ENCODE measurements around the gene KCND3. TPM values are rescaled to one million over a fixed set of nuclear protein-coding genes. Genes with fewer than 3 reads are reported as not detected.

The KCND3 gene
- total and polyA plus RNA-seq, 12 donors: 0.39 to 6.7 (median 3.1) TPM

- no peak overlapping the region for H3K4me3 ChIP-seq
- no peak for DNase-seq
- TF ChIP-seq CTCF (IDR thresholded peaks at IDR 0.05) (no peak), POLR2A (IDR thresholded peaks at IDR 0.05) (no peak)
- no peak overlapping the region for H3K27ac ChIP-seq
- intact Hi-C loops (cut with DNase I): loop anchor here in 1 of 2 donors (10.0 kb wide), 1 partner anchor 56 kb away; no protein-coding TSS in a partner anchor
- WGBS, 4 donors: 72 to 79% (median 75%) methylated on average over 7 to 8 of the region's 8 CpGs
- H3K36me3 ChIP-seq (replicated peaks in 1 of 2): no peaks in the 10 kb centered on the region
- H3K27me3 ChIP-seq: no peaks in the 10 kb centered on the region
- H3K4me1 ChIP-seq (replicated peaks in 1 of 2): no peaks in the 10 kb centered on the region
- no peaks in the 10 kb centered on the region for H3K9me3 ChIP-seq (replicated peaks in 1 of 3)
Measured at GRCh38 chr1:111888740-111889376, 100.6 kb downstream of the KCND3 start.

DNA sequence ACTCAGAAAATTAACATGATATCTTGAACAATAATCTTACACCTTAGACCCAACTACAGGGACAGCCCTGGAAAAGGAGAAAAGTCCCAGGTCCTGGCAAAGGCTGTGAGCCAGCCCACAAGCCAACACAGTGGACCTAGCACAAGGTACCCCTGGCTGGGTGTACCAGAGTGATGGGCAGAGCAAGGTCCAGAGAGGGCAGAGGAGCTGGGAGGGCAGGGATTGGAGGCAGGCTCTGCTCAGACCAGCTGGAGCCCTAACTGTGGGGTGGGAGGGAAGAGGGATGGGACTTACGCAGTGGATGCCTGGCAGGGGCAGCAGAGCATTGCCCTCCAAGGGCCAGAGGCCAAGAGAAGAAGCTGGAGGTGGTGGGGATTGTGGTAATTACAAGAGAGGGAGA, 101.6 kb downstream of the KCND3 start:
- no peaks in the 10 kb centered on the region for H3K9me3 ChIP-seq (replicated peaks in 1 of 3)
- intact Hi-C loops (cut with DNase I): loop anchor here in 1 of 2 donors (10.0 kb wide), 1 partner anchor 57 kb away; no protein-coding TSS in a partner anchor
- TF ChIP-seq POLR2A (IDR thresholded peaks at IDR 0.05): no peak
- no peak for TF ChIP-seq CTCF (IDR thresholded peaks at IDR 0.05)
- H3K4me1 ChIP-seq (replicated peaks in 1 of 2): no peaks in the 10 kb centered on the region
- H3K27me3 ChIP-seq: no peaks in the 10 kb centered on the region
- WGBS, 4 donors: 73 to 88% (median 79%) methylated on average over 1 of the region's 1 CpG
- H3K4me3 ChIP-seq: no peak overlapping the region
- no peak for DNase-seq
- H3K36me3 ChIP-seq (replicated peaks in 1 of 2): no peaks in the 10 kb centered on the region
- H3K27ac ChIP-seq: no peak overlapping the region

- no peaks in the 10 kb centered on the region for H3K4me1 ChIP-seq (replicated peaks in 1 of 2)
- no peak overlapping the region for H3K27ac ChIP-seq
- TF ChIP-seq POLR2A (IDR thresholded peaks at IDR 0.05): no peak
- TF ChIP-seq CTCF (IDR thresholded peaks at IDR 0.05): no peak
- no peaks in the 10 kb centered on the region for H3K36me3 ChIP-seq (replicated peaks in 1 of 2)
- no peaks in the 10 kb centered on the region for H3K27me3 ChIP-seq
- intact Hi-C loops (cut with DNase I): loop anchor here in 1 of 2 donors (10.0 kb wide), 1 partner anchor 57 kb away; no protein-coding TSS in a partner anchor
- no peak overlapping the region for H3K4me3 ChIP-seq
- no peaks in the 10 kb centered on the region for H3K9me3 ChIP-seq (replicated peaks in 1 of 3)
- 64 to 73% (median 70%) methylated on average over 3 of the region's 3 CpGs for WGBS, 4 donors
- no peak for DNase-seq
Measured at GRCh38 chr1:111887385-111887784, 102.1 kb downstream of the KCND3 start.

- no peaks in the 10 kb centered on the region for H3K4me1 ChIP-seq (replicated peaks in 1 of 2)
- H3K27ac ChIP-seq: no peak overlapping the region
- no peaks in the 10 kb centered on the region for H3K9me3 ChIP-seq (replicated peaks in 1 of 3)
- no peaks in the 10 kb centered on the region for H3K36me3 ChIP-seq (replicated peaks in 1 of 2)
- no peak overlapping the region for H3K4me3 ChIP-seq
- whole genome bisulfite sequencing, 4 donors: 71 to 81% (median 76%) methylated on average over 2 of the region's 2 CpGs
- no peaks in the 10 kb centered on the region for H3K27me3 ChIP-seq
- DNase-seq: no peak
- intact Hi-C loops (cut with DNase I): loop anchor here in 1 of 2 donors (10.0 kb wide), 1 partner anchor 58 kb away; no protein-coding TSS in a partner anchor
- TF ChIP-seq POLR2A (IDR thresholded peaks at IDR 0.05) (no peak), CTCF (IDR thresholded peaks at IDR 0.05) (no peak)
Measured at GRCh38 chr1:111886741-111887140, 102.7 kb downstream of the KCND3 start.
